ENCODE results near the gene BBC3. TPM values are rescaled to one million over a fixed set of nuclear protein-coding genes. Genes with fewer than 3 reads are reported as not detected.

The BBC3 gene
- polyA plus RNA-seq, 4 donors, result 1.6 to 2.9 (median 2.6) TPM

- no peak for DNase-seq (ENCODE audit: low read depth in 4 of 4, low spot score in 2 of 4)
These were observed 5.2 kb upstream of the BBC3 start for GRCh38 chr19:47236072-47236675.

DNA sequence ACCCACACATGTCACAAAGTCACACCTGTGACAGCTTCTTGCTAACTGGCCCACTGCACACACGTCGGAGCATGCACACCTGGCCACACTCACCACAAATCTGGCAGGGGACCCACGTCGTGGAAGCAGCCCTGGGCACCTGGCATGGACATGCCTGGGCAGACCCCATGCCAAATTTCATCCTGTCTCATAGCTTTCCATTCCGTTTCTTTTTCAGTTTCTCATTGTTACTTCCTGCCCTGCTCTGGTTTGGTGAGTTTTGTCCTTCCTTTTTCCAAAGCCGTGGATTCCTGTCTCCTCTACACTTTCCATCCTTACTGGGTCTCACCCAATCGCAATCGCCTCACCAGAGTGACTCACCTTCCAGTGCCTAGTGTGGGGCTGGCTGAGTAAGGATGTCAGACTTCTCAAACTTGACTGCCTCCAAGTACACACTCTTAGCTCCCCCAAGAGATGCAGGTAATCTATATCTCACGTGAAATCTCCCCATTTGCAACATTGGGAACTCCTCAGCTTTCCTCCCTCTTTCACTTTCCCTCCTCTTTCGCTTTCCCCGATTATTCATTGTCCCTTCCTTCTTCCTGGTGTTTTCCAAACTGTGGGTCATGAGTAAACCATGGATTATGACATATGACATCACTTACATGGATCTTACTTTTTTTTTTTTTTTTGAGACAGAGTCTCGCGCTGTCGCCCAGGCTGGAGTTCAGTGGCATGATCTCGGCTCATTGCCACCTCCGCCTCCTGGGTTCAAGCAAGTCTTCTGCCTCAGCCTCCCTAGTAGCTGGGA lies 1.6 kb upstream of the BBC3 start:
- DNase-seq (ENCODE audit: low read depth in 4 of 4, low spot score in 2 of 4), result no peak

- no peak for DNase-seq (ENCODE audit: low read depth in 4 of 4, low spot score in 2 of 4)
These were observed 436 bp upstream of the BBC3 start for GRCh38 chr19:47231215-47232054.

DNA sequence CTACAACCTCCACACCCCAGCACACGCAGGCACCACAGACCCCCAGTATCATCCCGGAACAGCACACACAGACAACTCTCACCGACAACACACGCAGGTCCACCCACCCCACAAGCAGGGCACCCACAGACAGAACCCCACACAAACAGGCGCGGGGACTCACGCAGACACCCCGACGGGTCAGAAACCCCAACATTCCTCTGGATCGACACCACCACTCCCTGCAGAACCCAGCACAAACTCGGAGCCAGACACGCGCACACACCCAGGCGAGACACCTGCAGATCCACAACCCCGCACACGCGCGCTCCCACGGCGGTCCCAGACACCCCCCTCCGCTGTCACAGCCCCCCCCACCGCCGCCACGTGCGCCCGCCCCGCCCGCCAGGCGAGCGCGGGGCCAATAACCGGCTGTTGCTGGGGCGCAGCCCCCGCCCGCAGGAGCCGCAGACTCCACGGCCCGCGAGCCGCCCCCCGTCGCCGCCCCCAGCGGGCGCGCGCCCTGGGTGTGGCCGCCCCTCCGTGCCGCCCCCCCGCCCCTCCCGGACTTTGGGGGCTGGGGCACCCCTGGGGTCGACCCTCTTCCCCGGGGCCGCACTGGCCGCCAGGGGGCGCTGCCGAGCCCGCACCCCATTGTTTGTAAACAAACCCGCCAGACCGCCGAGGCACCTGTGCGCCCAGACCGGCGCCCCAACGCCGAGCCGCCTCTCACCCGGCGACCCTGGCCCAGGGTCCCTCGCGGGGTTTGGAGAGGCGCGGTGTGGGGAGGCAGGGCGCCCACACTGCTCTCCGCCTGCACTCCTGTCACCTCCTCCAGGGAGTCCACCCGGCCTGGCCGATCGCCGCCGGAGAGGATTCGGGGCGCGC lies 712 bp downstream of the BBC3 start:
- no peak for DNase-seq (ENCODE audit: low read depth in 4 of 4, low spot score in 2 of 4)

DNA sequence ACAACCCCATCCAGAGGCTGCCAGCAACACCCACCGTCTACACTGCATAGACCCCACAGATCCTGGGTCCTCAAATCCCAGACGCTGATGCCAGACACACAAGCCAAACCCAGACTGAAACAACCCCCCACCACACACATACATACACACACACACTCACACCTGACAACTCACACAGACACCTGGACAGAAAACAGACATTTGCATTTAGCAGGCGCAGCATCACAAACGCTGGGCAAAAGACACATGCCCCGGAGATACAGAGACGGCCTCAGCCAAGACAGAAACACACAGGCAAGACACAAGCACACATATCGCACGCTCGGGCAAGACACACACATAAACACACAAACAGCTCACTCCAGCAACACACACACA lies 1.3 kb downstream of the BBC3 start:
- no peak for DNase-seq (ENCODE audit: low read depth in 4 of 4, low spot score in 2 of 4)

DNA sequence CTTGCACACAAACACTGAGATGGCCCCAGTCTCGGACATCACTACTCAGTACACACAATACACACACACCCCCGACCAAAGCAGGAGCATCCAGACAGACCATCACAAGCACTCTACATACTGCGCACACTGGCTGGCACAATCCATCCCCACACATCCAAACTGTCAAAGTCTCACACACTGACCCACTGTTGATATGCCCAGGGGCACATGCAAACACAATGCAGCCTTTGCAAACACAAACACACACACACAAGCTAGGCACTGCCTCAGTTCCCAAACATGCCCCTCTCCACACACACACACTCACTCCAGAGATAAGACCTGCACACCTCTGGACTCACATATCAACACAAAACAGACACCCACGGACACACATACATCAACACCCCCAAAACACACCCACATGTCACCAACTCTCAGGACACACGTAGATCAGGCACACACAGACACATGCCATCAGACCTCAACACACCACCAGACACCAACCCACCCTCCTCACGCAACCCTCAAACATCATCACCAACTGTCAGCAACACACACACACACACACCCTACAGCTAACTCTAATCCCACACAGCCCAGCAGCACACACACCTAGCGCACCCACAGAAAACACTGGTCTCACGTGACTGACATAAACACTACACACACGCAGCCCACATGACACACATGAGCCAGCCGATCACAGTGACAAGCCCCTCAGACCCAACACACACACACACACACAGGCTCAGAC lies 1.9 kb downstream of the BBC3 start:
- no peak for DNase-seq (ENCODE audit: low read depth in 4 of 4, low spot score in 2 of 4)

- no peak for DNase-seq (ENCODE audit: low read depth in 4 of 4, low spot score in 2 of 4)
These were observed 2.6 kb downstream of the BBC3 start for GRCh38 chr19:47228168-47228936.

DNA sequence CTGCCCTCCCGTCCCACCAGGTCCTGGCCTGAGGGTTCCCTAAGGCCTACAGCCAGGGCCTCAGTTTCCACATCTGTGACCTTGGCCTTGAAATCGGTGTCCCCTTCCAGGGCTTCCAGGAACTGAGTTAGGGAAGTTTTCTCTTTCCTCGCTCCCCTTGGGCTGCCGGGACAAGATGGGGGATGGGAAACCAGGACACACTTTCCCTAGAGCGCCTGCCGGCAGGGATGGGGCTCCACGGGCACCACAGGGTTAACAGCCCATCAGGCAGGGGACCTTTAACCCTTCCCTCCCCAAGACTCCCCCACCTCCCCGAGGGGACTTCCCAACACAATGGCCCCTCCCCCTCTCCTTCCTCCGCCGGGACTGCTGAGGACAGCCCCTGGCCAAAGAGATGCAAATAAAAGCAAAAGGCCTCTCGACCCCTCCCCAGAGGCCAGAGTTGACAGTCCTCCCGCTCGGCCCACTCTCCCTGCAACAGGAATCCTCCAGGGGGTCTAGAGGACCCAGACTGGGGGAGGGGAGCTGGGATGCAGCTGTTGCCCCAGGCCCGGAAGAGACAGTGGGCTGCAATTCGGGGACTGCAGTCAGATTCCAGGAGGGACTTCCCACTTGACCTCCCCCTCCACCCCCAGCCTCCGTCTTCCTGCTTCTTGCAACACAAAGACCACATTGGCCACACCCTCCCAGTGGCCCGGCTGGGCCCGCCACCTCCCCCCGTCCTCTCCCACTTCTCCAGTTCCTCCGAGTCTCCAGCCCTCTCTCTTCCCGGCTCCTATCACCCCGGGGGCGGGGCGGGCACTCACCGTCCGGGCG lies 3.4 kb downstream of the BBC3 start:
- DNase-seq (ENCODE audit: low read depth in 4 of 4, low spot score in 2 of 4), result no peak

DNA sequence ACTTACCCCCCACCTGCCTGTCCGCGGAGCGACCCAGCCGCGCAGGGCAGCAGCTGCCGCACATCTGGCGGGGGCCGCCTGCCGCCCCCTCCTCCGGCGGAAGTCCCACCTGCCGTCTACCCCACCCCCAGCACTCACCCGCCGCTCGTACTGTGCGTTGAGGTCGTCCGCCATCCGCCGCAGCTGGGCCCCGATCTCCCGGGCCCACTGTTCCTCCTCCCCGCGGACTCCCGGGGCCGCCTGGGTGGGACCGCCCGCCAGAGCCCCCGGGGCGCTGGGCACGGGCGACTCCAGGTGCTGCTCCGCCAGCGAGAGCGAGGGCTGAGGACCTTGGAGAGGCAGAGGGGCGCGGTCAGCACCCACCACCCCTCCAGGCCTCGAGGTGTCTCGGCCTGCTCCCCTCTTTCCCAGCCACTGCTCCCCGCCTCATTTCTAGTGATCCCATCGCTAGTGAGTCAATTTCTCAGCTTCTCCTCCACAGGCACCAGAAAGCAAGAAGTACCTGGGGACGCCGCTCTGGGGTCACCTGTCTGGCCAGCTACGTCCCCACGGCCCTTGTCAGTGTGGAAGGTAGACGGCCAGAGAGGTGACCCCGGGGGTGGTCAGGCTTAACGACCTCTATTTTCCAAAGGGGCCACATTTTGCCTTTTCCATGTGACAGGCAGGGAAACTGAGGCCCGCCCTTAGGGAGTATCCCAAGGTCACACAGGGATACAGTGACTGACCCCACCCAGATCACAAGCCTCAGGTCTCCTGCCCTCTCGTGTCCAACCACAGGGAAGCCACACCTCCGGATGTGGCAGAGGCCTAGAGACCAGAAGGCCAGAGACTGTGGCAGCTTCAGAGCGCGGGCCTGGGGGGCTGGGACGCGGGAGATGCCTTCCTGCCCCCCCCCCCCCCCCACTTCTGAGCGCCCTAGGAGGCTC lies 4.3 kb downstream of the BBC3 start:
- no peak for DNase-seq (ENCODE audit: low read depth in 4 of 4, low spot score in 2 of 4)

- DNase-seq (ENCODE audit: low read depth in 4 of 4, low spot score in 2 of 4), result peak in 1 of 4 donors; percentile 76
These were observed 5.1 kb downstream of the BBC3 start for GRCh38 chr19:47225746-47226425.

DNA sequence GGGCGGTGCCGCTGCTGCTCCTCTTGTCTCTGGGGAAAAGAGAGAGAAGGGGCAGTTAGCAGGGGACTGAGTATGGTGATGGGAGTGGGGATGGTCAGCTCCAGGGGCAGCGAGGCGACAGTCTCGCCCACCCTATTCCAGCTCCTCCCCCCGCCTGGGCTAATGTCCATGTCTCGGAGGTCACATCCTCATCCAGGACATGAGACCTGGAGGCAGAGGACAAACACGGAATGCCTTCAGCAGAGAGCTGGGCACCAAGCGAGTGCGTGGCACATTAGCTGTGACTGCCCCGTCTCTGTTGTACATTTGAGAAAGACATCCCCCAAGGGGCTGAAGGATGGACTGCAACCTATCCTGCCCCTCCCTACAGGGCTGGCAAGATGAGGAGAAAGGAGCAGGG lies 9.1 kb downstream of the BBC3 start:
- DNase-seq (ENCODE audit: low read depth in 4 of 4, low spot score in 2 of 4), result no peak

- DNase-seq (ENCODE audit: low read depth in 4 of 4, low spot score in 2 of 4), result no peak
These were observed 9.7 kb downstream of the BBC3 start for GRCh38 chr19:47221080-47221841.

- DNase-seq (ENCODE audit: low read depth in 4 of 4, low spot score in 2 of 4), result no peak
These were observed 15.4 kb downstream of the BBC3 start for GRCh38 chr19:47215581-47215980.

DNA sequence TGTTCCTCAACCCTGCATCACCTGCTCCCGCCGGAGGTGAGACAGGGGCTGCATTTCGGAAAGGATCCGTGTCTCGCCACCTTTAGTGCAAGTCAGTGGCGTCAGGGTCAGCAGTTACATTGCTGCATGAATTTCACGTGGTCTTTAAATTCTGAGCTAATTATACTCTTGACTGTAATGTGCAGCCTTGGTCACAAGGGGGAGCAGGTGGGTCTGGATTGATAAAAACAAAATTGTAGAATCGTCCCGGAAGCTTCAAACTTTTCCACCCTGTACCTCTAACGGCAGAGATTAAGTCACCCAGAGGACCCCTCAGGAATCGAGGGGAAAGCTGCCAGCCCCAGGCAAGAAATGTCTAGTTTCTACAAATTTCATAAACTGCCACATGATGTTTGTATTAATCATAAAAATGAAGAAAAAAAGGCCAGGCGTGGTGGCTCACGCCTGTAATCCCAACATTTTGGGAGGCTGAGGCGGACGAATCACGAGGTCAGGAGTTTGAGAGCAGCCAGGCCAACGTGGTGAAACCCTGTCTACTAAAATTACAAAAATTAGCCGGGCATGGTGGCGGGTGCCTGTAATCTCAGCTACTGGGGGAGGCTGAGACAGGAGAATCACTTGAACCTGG lies 20.2 kb downstream of the BBC3 start:
- peak in 1 of 4 donors; percentile 72 for DNase-seq (ENCODE audit: low read depth in 4 of 4, low spot score in 2 of 4)

DNA sequence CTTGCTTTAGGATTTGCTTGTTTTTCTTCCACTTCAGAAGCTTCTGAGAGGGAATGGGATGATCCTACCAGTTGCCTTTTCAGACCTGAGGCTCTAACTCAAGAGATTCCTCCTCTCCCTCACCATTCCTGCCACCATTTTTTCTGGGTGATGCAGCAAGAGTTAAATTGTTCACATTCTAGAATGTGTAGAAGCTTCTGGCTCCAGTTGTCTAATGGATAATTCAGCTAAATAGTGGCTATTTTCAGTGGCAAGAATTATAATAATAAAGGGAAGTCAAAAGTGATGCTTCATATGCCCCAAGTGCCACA lies 20.9 kb downstream of the BBC3 start:
- no peak for DNase-seq (ENCODE audit: low read depth in 4 of 4, low spot score in 2 of 4)
